PC-3 (cell line): Measurements from ENCODE around the gene GNB1. TPM values are rescaled to one million over a fixed set of nuclear protein-coding genes. Genes with fewer than 3 reads are reported as not detected.

Experiments used
- ATAC-seq: fragments of 200-7000 bp; cut with Tn5 transposase; 2 replicates; pipeline ENCODE4 v1.9.1; 2020; ENCODE audit warnings: mild to moderate bottlenecking, moderate library complexity
- BruUV-seq: library from RNA; stranded (reverse); fragments of 400-500 nt; replicated peaks from 2 replicates; lab custom pipeline; 2021; lab: Mats Ljungman, UMichigan
- CTCF ChIA-PET: fragments of 300-600 bp; sonication (Branson Sonifier 250); formaldehyde crosslinking; loops from one replicate; lab custom pipeline; 2022; ENCODE audit warnings: antibody characterized with exemption; lab: Charles Lee
- POLR2A ChIA-PET: fragments of 300-600 bp; sonication (Branson Sonifier 250); formaldehyde crosslinking; loops from one replicate; lab custom pipeline; 2022; ENCODE audit warnings: antibody characterized with exemption; ENCODE audit not compliant: unreplicated experiment; lab: Charles Lee
- DNase-seq: peaks from one replicate; pipeline ENCODE4 v3.0.0-alpha.2; 2015
- H2AFZ ChIP-seq: fragments of 300-600 bp; sonication (generic); 2 replicates; pipeline ENCODE4 v1.6.0; 2016; ENCODE audit warnings: antibody characterized with exemption, low read length
- H3F3A ChIP-seq: fragments of 300-600 bp; sonication (generic); one replicate; pipeline ENCODE4 v1.6.0; 2017; ENCODE audit warnings: antibody characterized with exemption, low read length, control low read depth, mild to moderate bottlenecking; ENCODE audit not compliant: unreplicated experiment
- H3K27ac ChIP-seq: fragments of 300-600 bp; sonication (generic); 2 replicates; pipeline ENCODE4 v1.5.1; 2016; ENCODE audit warnings: mild to moderate bottlenecking, low read length
- H3K27me3 ChIP-seq: fragments of 300-600 bp; sonication (generic); 2 replicates; pipeline ENCODE4 v1.6.1; 2016; ENCODE audit warnings: low read length, mixed read lengths
- H3K36me3 ChIP-seq: fragments of 300-600 bp; sonication (generic); 2 replicates; pipeline ENCODE4 v1.6.1; 2016; ENCODE audit warnings: low read depth, mixed run types, low read length, mixed read lengths
- H3K4me1 ChIP-seq: fragments of 300-600 bp; sonication (generic); 2 replicates; pipeline ENCODE4 v1.5.1; 2016; ENCODE audit warnings: low read length; ENCODE audit not compliant: insufficient read depth
- H3K4me2 ChIP-seq: fragments of 300-600 bp; sonication (generic); 2 replicates; pipeline ENCODE4 v1.6.0; 2016; ENCODE audit warnings: low read length
- H3K4me3 ChIP-seq: fragments of 300-600 bp; sonication (generic); 2 replicates; pipeline ENCODE4 v1.5.1; 2016; ENCODE audit warnings: mild to moderate bottlenecking, low read length, mixed read lengths
- H3K79me2 ChIP-seq: fragments of 300-600 bp; sonication (generic); 2 replicates; pipeline ENCODE4 v1.6.1; 2017; ENCODE audit warnings: low read length, mixed read lengths
- H3K9ac ChIP-seq: fragments of 300-600 bp; sonication (generic); 2 replicates; pipeline ENCODE4 v1.6.0; 2016; ENCODE audit warnings: mild to moderate bottlenecking, low read length
- H3K9me2 ChIP-seq: fragments of 300-600 bp; sonication (generic); replicated peaks from 2 replicates; pipeline ENCODE4 v1.6.1; 2016; ENCODE audit warnings: mixed run types, low read length, mixed read lengths
- H3K9me3 ChIP-seq: fragments of 300-600 bp; sonication (generic); 2 replicates; pipeline ENCODE4 v1.6.1; 2016; ENCODE audit warnings: low read length, mixed read lengths
- H4K20me1 ChIP-seq: fragments of 300-600 bp; sonication (generic); 2 replicates; pipeline ENCODE4 v1.6.1; 2016; ENCODE audit warnings: low read length, mixed read lengths
- EZH2 ChIP-seq: fragments of 300-600 bp; sonication (generic); IDR thresholded peaks from one replicate; pipeline ENCODE4 v1.6.1; 2017; ENCODE audit warnings: antibody characterized with exemption, mild to moderate bottlenecking, low read length; ENCODE audit not compliant: unreplicated experiment
- EZH2phosphoT487 ChIP-seq: fragments of 300-600 bp; sonication (generic); IDR thresholded peaks from 2 replicates; pipeline ENCODE4 v1.6.1; 2018; ENCODE audit warnings: mild to moderate bottlenecking, antibody characterized with exemption, low read length, borderline replicate concordance
- intact Hi-C: fragments of 100-400 bp; cut with micrococcal nuclease; formaldehyde crosslinking; loops from 2 replicates; pipeline ENCODE4 v1.9.0; 2023
- total RNA-seq: library from RNA; depleted of rRNA; stranded (reverse); fragments of >200 nt; gene quantifications from 2 replicates; pipeline ENCODE4 v1.2.3, GENCODE V29; 2014
- TF ChIP-seq, protein P1 (sequence below): fragments of 300-600 bp; sonication (generic); conservative IDR thresholded peaks from 2 replicates; pipeline ENCODE4 v1.5.1; 2017; ENCODE audit warnings: antibody characterized with exemption, low read depth, mild to moderate bottlenecking, low read length

GNB1 gene
- total RNA-seq, 1 experiment from 2014 or later = 125 TPM

- Histone ChIP-seq H4K20me1 (peaks cover 20% of the 10 kb centered on the region), H2AFZ (no peak overlapping the region), H3K9ac (no peak overlapping the region), H3K79me2 (peaks cover 49% of the 10 kb centered on the region), H3K27me3 (no peaks in the 10 kb centered on the region), H3K36me3 (peaks cover 45% of the 10 kb centered on the region), H3K4me1 (no peaks in the 10 kb centered on the region), H3K4me2 (no peak overlapping the region), H3F3A (no peaks in the 10 kb centered on the region), H3K9me3 (no peaks in the 10 kb centered on the region), H3K9me2 (no peaks in the 10 kb centered on the region), H3K4me3 (no peak overlapping the region), H3K27ac (no peak overlapping the region)
- DNase-seq = no peak
- no TSS peak for BruUV-seq
- peak; percentile 21 for ATAC-seq
- TF ChIP-seq EZH2phosphoT487 = no peak
- TF ChIP-seq EZH2 = no peak
- TF ChIP-seq, protein P1, sequence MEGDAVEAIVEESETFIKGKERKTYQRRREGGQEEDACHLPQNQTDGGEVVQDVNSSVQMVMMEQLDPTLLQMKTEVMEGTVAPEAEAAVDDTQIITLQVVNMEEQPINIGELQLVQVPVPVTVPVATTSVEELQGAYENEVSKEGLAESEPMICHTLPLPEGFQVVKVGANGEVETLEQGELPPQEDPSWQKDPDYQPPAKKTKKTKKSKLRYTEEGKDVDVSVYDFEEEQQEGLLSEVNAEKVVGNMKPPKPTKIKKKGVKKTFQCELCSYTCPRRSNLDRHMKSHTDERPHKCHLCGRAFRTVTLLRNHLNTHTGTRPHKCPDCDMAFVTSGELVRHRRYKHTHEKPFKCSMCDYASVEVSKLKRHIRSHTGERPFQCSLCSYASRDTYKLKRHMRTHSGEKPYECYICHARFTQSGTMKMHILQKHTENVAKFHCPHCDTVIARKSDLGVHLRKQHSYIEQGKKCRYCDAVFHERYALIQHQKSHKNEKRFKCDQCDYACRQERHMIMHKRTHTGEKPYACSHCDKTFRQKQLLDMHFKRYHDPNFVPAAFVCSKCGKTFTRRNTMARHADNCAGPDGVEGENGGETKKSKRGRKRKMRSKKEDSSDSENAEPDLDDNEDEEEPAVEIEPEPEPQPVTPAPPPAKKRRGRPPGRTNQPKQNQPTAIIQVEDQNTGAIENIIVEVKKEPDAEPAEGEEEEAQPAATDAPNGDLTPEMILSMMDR = no peak
- intact Hi-C loops = no loop called here
- ChIA-PET POLR2A (no interaction called here), CTCF (no interaction called here)
These were observed 63.6 kb downstream of the GNB1 start for GRCh38 chr1:1827089-1827848.

DNA sequence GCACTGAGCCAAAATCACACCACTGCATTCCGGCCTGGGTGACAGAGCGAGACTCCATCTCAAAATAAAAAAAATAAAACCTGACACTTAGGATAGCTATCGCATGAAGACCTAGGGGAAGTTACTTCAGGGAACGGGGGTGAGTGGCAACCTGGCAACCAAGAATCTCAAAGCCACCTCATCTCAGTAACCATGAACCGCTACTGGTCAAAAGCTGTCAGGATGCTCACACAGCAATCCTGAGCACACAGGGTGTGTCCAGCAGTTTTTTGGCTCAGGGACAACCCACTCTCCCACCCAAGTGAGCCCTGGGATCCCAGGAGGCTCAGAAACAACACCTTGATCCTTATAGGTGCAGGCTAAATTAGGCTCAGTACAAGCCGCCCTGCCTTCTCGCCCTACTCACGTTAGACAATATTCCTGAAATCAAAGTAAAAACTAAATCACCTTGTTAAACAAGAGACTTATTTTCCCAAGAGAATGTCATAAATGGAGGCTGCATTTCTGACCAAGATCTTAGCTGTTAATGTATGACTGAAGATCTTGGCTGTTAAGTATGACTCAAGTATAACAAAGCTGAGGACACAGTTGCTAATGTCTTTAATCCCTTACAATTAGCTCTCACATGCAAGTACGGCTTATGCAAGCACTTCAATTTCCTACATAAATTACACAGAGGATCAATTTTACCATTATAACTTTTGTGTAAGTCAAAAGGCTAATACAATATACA, 64.4 kb downstream of the GNB1 start:
- intact Hi-C loops = no loop called here
- H3K9ac ChIP-seq = no peak overlapping the region
- no peak overlapping the region for H3K27ac ChIP-seq
- H4K20me1 ChIP-seq = peaks cover 18% of the 10 kb centered on the region
- H3F3A ChIP-seq = no peaks in the 10 kb centered on the region
- H2AFZ ChIP-seq = no peak overlapping the region
- H3K79me2 ChIP-seq = peaks cover 42% of the 10 kb centered on the region
- DNase-seq = no peak
- no peaks in the 10 kb centered on the region for H3K27me3 ChIP-seq
- no peak overlapping the region for H3K4me2 ChIP-seq
- ATAC-seq = peak; percentile 59
- no peaks in the 10 kb centered on the region for H3K4me1 ChIP-seq
- ChIA-PET CTCF (no interaction called here), POLR2A (no interaction called here)
- no peaks in the 10 kb centered on the region for H3K9me3 ChIP-seq
- no peak for TF ChIP-seq EZH2
- no peak for TF ChIP-seq EZH2phosphoT487
- TF ChIP-seq, protein P1 = no peak
- no TSS peak for BruUV-seq
- no peaks in the 10 kb centered on the region for H3K9me2 ChIP-seq
- no peak overlapping the region for H3K4me3 ChIP-seq
- peaks cover 47% of the 10 kb centered on the region for H3K36me3 ChIP-seq

GRCh38 chr1:1825217-1825616, 65.7 kb downstream of the GNB1 start:
- Histone ChIP-seq H3K27ac (no peak overlapping the region), H3K9ac (no peak overlapping the region), H3K79me2 (peaks cover 37% of the 10 kb centered on the region), H4K20me1 (peaks cover 18% of the 10 kb centered on the region), H3K27me3 (no peaks in the 10 kb centered on the region), H3K9me3 (no peaks in the 10 kb centered on the region), H3K9me2 (no peaks in the 10 kb centered on the region), H3K36me3 (peaks cover 50% of the 10 kb centered on the region), H3K4me2 (no peak overlapping the region), H2AFZ (no peak overlapping the region), H3K4me1 (no peaks in the 10 kb centered on the region), H3K4me3 (no peak overlapping the region), H3F3A (no peaks in the 10 kb centered on the region)
- ChIA-PET POLR2A (interaction anchor here (0.6 kb wide), 1 partner anchor 21 kb away, joined by 3 read pairs; no protein-coding TSS in a partner anchor), CTCF (no interaction called here)
- ATAC-seq (no peak), DNase-seq (no peak)
- BruUV-seq = no TSS peak
- intact Hi-C loops = no loop called here
- TF ChIP-seq, protein P1 = no peak
- TF ChIP-seq EZH2 = no peak
- no peak for TF ChIP-seq EZH2phosphoT487
